Middle frontal gyrus (tissue), 1 donor: Measurements from ENCODE around the gene FAM83D.
"Not testable (repeated sequence)": the region's sequence is repeated elsewhere in the genome, so short reads cannot be mapped to it uniquely, and the experiment has no call there.

Experiments used
- DNase-seq: peaks from one replicate; pipeline ENCODE4 v3.0.0-alpha.2; 2015; ENCODE audit warnings: low spot score; ENCODE audit errors: extremely low spot score

The FAM83D gene

GRCh38 chr20:38932457-38933120 lies 6.4 kb downstream of the FAM83D start:
- DNase-seq = no peak

DNA sequence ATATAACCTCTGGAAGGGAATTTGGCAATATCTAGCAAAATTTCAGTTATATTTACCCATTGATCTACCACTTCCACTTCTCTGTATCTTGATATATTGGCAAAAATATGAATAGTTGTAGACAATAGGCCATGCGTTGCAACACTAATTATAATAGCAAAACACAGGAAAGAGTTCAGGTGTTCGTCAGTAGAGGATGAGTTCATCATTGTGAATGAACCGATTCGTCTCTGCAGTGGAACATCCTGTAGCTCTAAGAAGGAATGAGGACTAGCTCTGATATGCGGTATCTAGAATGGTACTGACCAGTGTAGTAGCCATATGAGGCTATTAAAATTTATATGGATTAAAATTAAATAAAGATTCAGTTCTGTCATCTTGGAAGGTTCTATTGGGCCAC lies 8.3 kb downstream of the FAM83D start:
- DNase-seq = no peak

- no peak for DNase-seq
Measured at GRCh38 chr20:38935285-38935684, 9.1 kb downstream of the FAM83D start.

DNA sequence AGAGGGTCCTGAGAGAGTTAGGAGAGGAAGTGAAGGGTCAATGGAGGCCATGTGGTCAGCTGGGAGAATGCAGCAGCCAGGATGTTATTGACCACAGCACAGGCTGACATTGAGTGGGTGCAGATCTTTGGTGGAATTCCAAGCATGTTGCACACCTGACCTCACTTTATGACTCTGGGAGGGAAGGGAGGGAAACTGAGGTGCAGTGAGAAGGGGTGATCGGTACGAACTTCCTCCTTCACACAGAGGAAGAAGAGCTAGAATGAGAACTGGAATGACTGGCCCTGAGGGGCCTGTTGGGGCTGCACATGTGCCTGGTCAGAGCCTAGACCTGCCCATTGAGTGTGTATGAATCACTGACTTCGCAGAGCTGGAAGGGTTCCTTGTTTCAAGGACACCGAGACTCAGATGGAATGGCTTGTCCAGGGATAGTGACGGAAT lies 9.8 kb downstream of the FAM83D start:
- DNase-seq = no peak

DNA sequence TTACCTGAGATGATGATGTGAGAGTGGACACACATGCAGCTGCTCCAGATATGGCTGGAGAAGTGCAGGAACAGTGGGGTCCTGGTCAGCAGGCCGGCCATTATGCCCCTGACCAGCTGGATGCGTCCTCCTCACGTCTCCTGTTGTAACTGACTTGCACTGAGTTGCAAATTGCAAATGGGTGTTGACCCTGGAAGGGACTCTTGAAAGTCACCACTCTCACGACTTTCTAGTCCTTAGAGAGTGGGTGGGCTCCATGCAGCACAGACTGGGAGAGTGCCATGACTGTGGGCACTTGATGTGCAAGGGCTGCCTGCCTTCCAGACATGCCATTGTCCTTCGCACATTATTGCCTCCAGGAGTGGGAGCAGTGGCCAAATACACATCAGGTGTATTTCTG lies 10.8 kb downstream of the FAM83D start:
- no peak for DNase-seq

DNA sequence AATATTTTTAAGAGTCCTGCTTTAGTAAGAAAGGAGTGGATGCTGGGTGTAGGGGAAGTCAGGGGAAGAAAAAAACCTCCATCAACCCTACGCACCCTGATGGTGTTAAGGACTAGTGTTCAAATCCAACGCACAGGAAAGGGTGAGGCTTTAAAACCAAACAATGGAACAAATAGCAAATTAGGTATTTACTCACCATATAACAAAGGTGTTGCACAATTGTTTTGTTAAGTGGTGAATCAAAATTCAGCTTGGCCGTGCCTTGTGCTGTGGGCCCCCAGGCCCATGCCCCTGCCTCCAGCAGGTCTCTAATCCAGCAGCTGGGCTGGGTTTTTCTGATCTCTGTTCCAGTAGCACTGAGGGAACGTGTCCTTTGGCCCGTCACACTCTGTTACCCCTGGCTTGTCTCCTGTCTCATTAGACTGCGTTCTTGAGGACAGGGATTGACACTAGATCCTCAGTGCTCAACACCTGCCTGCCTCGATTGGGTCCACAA lies 11.8 kb downstream of the FAM83D start:
- no peak for DNase-seq

- no peak for DNase-seq
Measured at GRCh38 chr20:38939686-38940085, 13.5 kb downstream of the FAM83D start.

GRCh38 chr20:38940644-38941043 lies 14.4 kb downstream of the FAM83D start:
- DNase-seq = no peak

DNA sequence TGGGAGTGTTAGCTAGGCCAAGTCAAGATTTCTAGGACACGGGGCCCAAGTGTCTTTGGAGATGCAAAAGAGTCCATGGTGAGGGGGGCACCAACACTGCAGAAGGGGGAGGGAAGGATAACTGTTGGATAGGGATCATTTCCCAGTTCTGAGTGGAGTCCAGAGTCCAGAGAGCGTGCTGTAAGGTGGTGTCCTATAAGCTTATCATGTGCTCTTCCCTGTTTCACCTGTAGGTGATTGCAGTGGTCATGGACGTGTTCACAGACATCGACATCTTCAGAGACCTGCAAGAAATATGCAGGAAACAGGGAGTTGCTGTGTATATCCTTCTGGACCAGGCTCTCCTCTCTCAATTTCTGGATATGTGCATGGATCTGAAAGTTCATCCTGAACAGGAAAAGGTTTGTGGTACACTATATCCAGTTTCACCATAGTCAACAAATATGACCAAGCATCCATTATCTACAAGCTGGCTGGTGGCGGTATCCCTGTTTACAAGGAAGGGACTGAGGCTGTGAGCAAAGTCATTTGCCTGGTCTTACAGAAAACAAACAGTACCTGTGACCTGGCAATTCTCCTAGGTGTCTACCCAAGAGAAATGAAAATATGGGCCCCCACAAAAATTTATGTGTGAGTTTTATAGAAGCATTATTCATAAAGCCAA lies 15.6 kb downstream of the FAM83D start:
- no peak for DNase-seq

DNA sequence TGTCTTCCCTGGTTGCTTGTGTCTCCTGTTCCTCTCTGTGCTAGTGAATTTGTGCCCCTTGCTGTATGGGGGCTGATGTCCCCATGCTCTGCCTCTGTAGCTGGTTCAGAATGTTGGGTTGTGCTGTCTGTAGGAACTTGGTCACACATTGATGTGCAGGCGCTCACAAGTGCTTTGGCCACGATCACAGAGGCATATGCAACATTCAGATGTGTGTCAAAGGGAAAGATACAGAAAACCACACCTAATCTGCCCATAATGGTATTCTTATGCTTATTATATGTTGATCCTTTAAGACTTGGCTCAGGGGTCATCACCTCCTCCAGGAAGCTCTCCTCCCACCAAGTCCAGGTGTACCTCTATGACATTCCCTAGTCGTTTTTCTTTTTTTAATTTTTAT lies 18.8 kb downstream of the FAM83D start:
- no peak for DNase-seq

DNA sequence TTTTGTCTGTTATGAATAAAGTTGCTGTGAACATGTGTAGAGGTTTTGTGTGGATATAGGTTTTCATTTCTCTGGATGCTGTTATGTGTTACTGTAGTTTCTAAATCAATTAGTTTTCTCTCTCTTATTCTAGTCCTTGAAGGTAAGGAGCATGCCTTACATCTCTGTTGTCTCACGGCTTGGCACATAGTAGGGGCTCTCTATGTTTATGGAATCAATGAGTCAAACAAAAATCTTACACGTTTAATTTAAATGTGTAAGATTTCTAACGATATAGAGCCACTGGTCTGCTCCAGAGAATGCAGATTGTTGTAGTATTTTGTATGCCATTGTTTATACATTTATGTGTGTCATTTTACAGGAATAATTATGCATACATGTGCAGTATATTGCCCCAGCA lies 20.6 kb downstream of the FAM83D start:
- no peak for DNase-seq

DNA sequence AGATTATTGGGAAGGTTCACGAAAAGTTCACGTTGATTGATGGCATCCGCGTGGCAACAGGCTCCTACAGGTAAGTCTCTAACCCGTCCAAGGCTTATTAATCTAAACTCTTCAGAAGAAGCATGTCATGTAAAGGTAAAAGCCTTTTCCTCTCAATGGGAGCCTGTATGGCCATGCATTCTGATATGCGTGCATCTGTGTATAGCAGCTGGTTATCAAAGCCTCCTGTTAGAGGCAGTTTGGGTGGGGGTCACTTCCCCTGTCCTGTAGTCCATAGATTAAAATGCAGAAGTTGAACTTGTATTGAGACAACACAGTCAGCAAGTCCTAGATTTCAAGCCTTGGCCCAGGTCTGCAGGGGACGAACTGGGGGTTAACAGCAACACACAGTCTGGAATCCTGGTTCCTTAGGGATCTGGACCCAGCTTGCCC lies 21.7 kb downstream of the FAM83D start:
- DNase-seq = no peak

DNA sequence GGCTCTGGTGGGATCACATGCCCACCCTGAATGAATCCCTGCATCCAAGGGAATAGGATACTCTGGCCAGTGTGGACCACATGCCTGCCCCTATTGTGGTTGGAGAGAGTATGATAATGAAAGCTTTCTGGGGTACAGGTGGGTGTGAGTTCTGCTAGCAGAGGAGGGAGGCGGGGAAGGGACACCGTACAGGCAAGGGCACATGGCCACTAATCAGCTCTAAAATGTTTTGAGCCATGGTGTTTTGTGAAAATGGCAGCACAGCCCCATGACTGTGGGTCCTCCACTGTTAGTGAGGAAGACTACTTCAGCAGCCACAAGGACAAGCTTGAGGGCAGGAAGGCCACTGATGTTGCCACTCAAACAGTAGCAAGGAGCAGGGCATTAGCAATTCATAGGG lies 24.0 kb downstream of the FAM83D start:
- no peak for DNase-seq

DNA sequence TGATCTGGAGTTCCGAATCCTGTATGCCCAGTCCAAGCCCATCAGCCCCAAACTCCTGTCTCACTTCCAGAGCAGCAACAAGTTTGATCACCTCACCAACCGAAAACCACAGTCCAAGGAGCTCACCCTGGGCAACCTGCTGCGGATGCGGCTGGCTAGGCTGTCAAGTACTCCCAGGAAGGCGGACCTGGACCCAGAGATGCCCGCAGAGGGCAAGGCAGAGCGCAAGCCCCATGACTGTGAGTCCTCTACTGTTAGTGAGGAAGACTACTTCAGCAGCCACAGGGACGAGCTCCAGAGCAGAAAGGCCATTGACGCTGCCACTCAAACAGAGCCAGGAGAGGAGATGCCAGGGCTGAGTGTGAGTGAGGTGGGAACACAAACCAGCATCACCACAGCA lies 25.4 kb downstream of the FAM83D start:
- no peak for DNase-seq

DNA sequence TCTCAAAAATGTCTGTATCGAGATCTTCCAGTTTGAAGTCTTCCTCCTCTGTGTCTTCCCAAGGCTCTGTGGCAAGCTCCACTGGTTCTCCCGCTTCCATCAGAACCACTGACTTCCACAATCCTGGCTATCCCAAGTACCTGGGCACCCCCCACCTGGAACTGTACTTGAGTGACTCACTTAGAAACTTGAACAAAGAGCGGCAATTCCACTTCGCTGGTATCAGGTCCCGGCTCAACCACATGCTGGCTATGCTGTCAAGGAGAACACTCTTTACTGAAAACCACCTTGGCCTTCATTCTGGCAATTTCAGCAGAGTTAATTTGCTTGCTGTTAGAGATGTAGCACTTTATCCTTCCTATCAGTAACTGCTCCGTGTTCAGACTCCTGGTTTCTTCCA lies 25.9 kb downstream of the FAM83D start:
- no peak for DNase-seq

DNA sequence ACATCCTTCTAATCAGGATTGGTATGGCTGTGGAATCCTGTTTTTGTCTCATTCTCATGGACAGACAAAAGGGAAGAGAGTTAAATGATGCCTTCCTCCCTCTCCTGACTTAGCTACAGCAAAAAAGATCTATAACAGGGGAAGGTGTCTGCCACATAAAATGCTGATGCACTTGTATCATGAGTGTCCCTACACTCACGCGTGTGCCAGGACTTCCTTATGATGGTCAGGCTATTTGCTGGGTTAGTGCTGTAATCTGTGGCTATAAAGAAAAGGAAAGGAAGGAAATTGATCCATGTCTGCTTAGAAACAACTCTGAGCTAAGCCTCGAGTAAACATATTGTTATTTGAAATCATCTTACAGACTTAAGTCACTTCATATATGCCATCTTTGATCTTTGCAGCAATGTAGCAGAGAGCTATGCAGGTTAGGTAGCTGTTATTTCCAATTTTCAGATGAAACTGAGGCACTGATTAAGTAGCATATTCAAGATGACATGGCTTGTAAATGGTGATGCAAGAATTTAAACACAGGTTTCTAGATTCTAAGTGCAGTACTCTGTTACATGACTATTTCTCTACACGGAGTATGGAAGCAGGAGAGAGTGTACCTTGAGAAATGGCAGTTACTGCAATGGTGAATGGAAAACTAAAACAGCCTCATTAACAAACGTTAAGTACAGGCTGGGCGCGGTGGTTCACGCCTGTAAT lies 27.6 kb downstream of the FAM83D start:
- no peak for DNase-seq

GRCh38 chr20:38957235-38957876 lies 31.1 kb downstream of the FAM83D start:
- no peak for DNase-seq

DNA sequence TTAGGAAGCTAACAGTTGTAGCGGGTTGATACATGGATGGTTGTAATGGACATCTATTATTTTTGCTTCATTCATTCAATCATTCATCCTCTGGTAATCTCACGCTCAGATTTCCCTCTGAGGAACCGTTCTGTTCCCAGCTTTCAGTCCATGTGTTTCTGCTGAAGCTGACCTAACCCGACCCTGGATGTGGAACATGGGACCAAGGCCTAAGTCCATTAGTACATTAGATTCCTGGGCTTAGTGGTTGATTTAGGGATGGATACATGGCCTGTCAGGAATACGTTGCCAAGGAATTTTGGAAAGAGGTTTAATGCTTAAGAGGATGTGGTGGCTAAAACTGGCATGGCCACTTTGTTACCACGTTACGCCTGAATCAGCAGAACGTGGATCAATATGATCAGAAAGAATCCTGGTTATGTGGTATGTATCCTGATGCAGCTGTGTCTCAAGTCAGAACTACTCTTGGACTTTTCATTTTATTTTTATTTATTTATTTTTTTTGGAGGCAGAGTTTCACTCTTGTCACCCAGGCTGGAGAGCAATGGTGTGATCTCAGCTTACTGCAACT lies 31.8 kb downstream of the FAM83D start:
- no peak for DNase-seq

DNA sequence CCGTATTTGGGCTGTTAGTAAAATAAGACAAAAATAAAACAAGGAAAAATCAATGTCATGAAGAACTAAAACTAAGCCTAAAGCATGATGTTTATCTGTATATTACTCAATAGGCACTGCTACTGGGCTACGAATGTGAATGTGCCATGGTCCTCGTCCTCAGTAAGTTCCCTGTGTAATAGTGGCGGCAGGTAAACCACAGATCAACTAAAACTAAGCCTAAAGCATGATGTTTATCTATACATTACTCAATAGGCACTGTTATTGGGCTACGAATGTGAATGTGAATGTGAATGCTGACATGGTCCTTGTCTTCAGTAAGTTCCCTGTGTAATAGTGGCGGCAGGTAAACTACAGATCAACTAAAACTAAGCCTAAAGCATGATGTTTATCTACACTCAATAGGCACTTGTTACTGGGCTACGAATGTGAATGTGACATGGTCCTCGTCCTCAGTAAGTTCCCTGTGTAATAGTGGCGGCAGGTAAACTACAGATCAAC lies 34.0 kb downstream of the FAM83D start:
- DNase-seq = not testable (repeated sequence)

DNA sequence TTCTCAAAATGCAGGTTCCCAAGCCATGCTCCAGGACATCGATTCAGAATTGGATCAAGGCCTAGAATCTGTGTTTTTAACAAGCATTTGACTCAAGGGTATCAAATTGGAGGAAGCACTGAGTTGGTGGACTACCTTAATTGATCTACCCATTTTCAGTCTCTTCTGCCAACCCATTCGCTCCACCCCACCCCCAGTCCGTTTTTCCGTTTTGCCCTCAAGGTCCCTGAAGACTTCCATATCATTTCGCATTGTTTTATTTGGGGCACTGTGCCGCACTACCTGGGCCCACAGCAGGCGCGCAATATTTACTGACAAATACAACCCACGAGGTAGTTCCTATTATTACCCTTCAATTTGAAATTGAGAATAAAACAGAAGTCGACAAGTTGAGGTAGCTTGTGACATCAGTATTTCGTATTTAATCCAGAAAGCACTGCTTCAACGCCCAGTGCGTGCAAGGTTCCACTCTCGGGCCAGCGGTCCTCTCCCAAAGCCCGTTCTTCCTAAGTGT lies 35.4 kb downstream of the FAM83D start:
- no peak for DNase-seq
